Measurements from ENCODE around the gene LZTS3.
"Not testable (repeated sequence)": the region's sequence is repeated elsewhere in the genome, so short reads cannot be mapped to it uniquely, and the experiment has no call there.

The LZTS3 gene

GRCh38 chr20:3192226-3193015, 19.1 kb upstream of the LZTS3 start:
- DNase-seq (ENCODE audit: low read depth, low spot score), result no peak

DNA sequence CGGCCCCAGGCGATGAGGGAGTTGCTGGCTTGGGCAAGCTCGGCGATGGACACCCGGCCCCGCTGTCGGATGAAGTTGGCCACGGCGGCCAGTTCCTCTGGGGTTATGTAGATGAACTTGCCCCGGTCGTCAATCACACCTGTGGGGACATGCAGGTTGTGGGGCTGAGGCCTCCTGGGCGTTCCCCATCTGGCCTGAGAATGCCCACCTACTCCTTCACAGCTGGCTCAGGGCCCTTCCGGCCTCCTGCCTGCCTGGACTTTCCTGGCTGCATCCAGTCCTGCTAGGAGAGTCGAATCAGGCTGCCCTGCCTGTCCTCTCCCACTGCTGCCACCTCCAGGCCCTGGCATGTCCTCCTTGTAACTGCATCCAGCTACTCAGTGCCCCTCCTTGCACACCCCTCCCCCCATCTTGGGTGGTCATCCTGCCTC, 17.3 kb upstream of the LZTS3 start:
- no peak for DNase-seq (ENCODE audit: low read depth, low spot score)

GRCh38 chr20:3189561-3190131, 16.3 kb upstream of the LZTS3 start:
- DNase-seq (ENCODE audit: low read depth, low spot score), result no peak

DNA sequence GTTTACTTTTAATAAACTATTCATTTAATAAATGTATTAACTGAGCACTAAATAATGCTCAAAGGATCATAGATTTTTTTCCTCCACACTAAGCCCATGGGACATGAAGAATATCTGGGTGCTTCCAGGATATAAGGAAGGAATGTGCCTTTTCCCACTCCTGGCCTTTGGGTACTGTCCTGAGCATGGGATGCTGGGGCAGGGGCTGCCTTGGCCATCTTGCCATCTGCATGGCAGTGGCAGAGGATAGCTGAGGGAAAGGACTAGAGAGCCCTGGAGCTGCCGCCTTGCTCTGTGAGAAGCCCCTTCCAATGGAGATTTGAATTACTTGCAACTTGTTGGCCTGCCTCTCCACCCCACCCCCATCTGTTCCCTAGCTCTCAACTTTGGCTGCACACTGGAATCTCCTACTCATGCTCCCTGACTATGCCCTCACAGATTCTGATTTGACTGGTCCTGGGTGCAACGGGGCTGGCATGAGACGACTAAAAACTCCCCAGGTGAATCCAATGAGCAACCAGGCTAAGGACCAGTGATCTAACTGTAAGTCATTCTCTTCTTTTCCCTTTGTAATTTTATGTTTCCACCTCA, 15.6 kb upstream of the LZTS3 start:
- no peak for DNase-seq (ENCODE audit: low read depth, low spot score)

DNA sequence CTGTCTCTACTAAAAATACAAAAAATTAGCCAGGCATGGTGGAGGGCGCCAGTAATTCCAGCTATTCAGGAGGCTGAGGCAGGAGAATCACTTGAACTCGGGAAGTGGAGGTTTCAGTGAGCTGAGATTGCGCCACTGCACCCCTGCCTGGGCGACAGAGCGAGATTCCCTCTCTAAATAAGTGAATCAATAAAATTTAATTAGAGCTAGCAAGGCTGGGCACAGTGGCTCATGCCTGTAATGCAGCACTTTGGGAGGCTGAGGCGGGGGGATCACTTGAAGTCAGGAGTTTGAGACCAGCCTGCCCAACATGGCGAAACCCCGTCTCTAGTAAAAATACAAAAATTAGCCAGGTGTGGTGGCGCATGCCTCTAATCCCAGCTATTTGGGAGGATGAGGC, 14.5 kb upstream of the LZTS3 start:
- not testable (repeated sequence) for DNase-seq (ENCODE audit: low read depth, low spot score)

- no peak for DNase-seq (ENCODE audit: low read depth, low spot score)
Observed at GRCh38 chr20:3183896-3184612, 10.7 kb upstream of the LZTS3 start.

GRCh38 chr20:3182429-3182828, 9.1 kb upstream of the LZTS3 start:
- DNase-seq (ENCODE audit: low read depth, low spot score), result not testable (repeated sequence)

DNA sequence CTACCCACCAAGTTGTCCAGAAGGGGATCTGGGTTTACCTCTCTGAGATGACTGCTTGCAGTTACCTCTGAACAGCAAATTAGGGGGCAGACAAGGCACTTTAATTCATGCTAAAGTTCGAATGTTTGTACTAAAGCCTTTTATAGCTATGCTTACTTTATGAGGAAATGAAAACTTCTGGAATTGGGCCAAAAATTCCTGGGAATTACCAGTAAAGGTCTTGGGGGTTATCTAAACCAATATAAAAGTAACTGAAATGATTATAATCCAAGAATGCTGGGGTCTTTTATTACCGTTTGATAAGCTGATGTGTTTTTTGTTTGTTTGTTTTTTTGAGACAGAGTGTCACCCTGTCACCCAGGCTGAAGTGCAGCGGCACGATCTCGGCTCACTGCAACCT, 7.9 kb upstream of the LZTS3 start:
- DNase-seq (ENCODE audit: low read depth, low spot score), result no peak

GRCh38 chr20:3180319-3180718, 7.0 kb upstream of the LZTS3 start:
- no peak for DNase-seq (ENCODE audit: low read depth, low spot score)

GRCh38 chr20:3177746-3178485, 4.6 kb upstream of the LZTS3 start:
- no peak for DNase-seq (ENCODE audit: low read depth, low spot score)

GRCh38 chr20:3175270-3175669, 1.9 kb upstream of the LZTS3 start:
- DNase-seq (ENCODE audit: low read depth, low spot score), result no peak

DNA sequence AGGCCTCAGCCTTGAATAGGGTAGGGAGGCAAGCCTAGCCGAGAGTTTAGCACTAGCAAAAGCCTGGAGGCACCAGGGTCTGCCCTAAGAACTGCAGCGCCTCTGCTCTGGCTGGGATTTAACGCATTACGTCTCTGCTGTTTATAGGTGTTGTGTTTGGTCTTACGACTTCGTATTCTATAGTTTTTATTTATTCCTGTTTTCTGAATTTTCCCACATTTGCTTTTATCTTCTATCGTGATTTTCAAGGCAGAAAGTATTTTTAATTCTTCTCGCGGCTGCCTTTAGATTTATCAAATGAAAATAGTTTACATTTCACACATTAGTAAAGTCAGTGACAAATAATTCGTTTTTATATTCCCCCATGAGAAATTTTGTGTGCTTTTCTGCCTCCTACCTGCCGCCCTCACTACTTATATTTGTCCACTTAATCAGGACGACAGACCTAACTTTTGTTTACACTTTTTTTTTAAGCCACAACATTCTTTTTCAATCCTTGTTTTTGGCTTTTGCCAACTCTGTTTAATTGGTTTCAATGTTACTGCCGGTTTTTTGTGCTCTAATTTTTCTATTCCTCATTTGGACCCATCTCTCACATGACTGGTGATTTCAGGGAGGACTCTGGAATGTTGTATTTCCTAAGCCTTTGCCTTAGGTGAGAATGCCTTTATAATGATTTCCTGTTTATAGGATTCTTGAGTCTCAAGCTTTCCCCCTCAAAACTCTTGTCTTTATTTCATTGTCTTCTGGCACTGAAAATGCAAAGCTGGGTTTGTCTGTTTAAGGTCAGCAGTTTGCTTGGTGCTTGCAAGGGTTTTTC, 1.3 kb upstream of the LZTS3 start:
- DNase-seq (ENCODE audit: low read depth, low spot score), result no peak

GRCh38 chr20:3173610-3174441, 477 bp upstream of the LZTS3 start:
- no peak for DNase-seq (ENCODE audit: low read depth, low spot score)

- DNase-seq (ENCODE audit: low read depth, low spot score), result no peak
Observed at GRCh38 chr20:3172126-3172932, 1.0 kb downstream of the LZTS3 start.

GRCh38 chr20:3171391-3172125, 1.8 kb downstream of the LZTS3 start:
- DNase-seq (ENCODE audit: low read depth, low spot score), result no peak

DNA sequence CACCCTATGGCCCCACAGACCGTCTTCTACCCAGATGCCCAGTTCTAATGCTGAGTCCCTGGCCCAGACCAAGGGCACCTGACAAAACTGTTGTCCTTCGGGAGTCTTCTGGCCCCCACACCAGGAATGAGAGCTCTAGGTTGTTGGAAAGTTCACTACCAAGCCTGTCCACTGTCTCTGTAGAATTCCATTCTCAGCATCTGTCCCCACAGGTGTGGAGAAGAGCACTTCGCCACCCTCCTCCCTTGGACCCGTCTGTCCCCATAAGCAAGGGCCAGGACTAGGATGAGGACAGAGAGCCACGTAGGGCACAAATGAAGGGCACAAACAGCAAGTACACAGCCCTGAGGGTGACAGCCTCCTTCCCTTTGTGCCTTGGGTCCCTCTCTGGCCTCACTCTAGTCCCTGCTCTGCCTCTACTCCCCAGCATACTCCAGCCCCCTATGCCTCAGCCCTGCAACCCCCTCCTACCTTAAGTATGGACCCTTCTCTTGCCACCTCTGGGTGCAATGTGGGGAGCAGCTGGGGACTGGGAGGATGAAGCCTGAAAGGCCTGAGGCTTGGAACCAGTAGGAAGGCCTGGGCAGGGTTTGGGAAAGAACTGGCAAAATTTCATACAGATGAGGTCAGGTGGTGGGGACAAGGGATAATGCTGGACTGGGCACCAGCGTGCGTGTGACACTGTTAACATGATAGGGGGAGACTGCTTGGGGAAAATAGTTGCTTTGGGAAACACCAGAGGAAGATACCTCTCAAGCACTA, 4.3 kb downstream of the LZTS3 start:
- no peak for DNase-seq (ENCODE audit: low read depth, low spot score)

GRCh38 chr20:3168079-3168828, 5.1 kb downstream of the LZTS3 start:
- no peak for DNase-seq (ENCODE audit: low read depth, low spot score)

Data from iPS DF 19.7 (cell line).